WTC11 (cell line): ENCODE results near the gene YBX2. TPM values are rescaled to one million over a fixed set of nuclear protein-coding genes. Genes with fewer than 3 reads are reported as not detected.
A peak's percentile ranks its signal among the peaks of the same experiment; 100 is the strongest.

Source experiments
- ATAC-seq: fragments of 200-7000 bp; cut with Tn5 transposase; 2 replicates; pipeline ENCODE4 v1.10.0; 2021; ENCODE audit warnings: mild to moderate bottlenecking, moderate library complexity
- Bru-seq: library from RNA; stranded (reverse); fragments of 400-500 nt; gene quantifications from one replicate; lab custom pipeline; 2021; lab: Mats Ljungman, UMichigan
- CTCF ChIA-PET: fragments of 300-600 bp; sonication (Branson Sonifier 250); formaldehyde crosslinking; loops from one replicate; lab custom pipeline; 2021; ENCODE audit warnings: antibody characterized with exemption; lab: Charles Lee
- POLR2A ChIA-PET: fragments of 350-600 bp; sonication (Branson Sonifier 250); formaldehyde crosslinking; loops from one replicate; lab custom pipeline; 2021; ENCODE audit warnings: antibody characterized with exemption; lab: Charles Lee
- DNase-seq: peaks from one replicate; pipeline ENCODE4 v3.0.0; 2021; ENCODE audit warnings: low spot score
- H3K27ac Mint-ChIP-seq: 2 replicates; pipeline ENCODE4 v1.8.0; 2021; ENCODE audit warnings: mixed read lengths
- H3K27me3 Mint-ChIP-seq: 2 replicates; pipeline ENCODE4 v1.8.0; 2021; ENCODE audit warnings: low read depth, mild to moderate bottlenecking, moderate library complexity, mixed read lengths
- H3K36me3 Mint-ChIP-seq: 2 replicates; pipeline ENCODE4 v1.8.0; 2021; ENCODE audit warnings: mixed read lengths
- H3K4me1 Mint-ChIP-seq: 2 replicates; pipeline ENCODE4 v1.8.0; 2022; ENCODE audit warnings: mixed read lengths
- H3K4me3 Mint-ChIP-seq: 2 replicates; pipeline ENCODE4 v1.8.0; 2021; ENCODE audit warnings: mild to moderate bottlenecking, moderate library complexity, mixed read lengths
- H3K9me3 Mint-ChIP-seq: 2 replicates; pipeline ENCODE4 v1.8.0; 2021; ENCODE audit warnings: mixed read lengths
- AFF4 ChIP-seq: sonication (generic); formaldehyde crosslinking; IDR thresholded peaks from 2 replicates; pipeline ENCODE4 v1.8.1; 2023; ENCODE audit warnings: mild to moderate bottlenecking, missing genetic modification reagents, borderline replicate concordance
- ATF1 ChIP-seq: sonication (generic); formaldehyde crosslinking; IDR thresholded peaks from 2 replicates; pipeline ENCODE4 v1.8.1; 2023; ENCODE audit warnings: mild to moderate bottlenecking, moderate library complexity, missing genetic modification reagents
- ATF2 ChIP-seq: sonication (generic); formaldehyde crosslinking; IDR thresholded peaks from 2 replicates; pipeline ENCODE4 v1.8.1; 2022; ENCODE audit warnings: low read depth, missing genetic modification reagents, borderline replicate concordance
- ELF4 ChIP-seq: sonication (generic); formaldehyde crosslinking; IDR thresholded peaks from 2 replicates; pipeline ENCODE4 v1.8.1; 2022; ENCODE audit warnings: low read depth, mild to moderate bottlenecking, moderate library complexity, missing genetic modification reagents
- ESRRA ChIP-seq: sonication (generic); formaldehyde crosslinking; IDR thresholded peaks from 2 replicates; pipeline ENCODE4 v1.8.1; 2022; ENCODE audit warnings: mild to moderate bottlenecking, missing genetic modification reagents, borderline replicate concordance
- FOXP1 ChIP-seq: sonication (generic); formaldehyde crosslinking; IDR thresholded peaks from 2 replicates; pipeline ENCODE4 v1.8.0; 2022; ENCODE audit warnings: missing genetic modification reagents, mild to moderate bottlenecking, moderate library complexity, borderline replicate concordance
- MYBL2 ChIP-seq: sonication (generic); formaldehyde crosslinking; IDR thresholded peaks from 2 replicates; pipeline ENCODE4 v1.8.1; 2023; ENCODE audit warnings: mild to moderate bottlenecking, moderate library complexity, missing genetic modification reagents
- NFATC4 ChIP-seq: fragments of 250-450 bp; sonication (Bioruptor Pico); IDR thresholded peaks from 2 replicates; pipeline ENCODE4 v1.9.0; 2021; ENCODE audit warnings: mild to moderate bottlenecking
- NFYB ChIP-seq: sonication (generic); formaldehyde crosslinking; conservative IDR thresholded peaks from 2 replicates; pipeline ENCODE4 v1.8.0; 2022; ENCODE audit warnings: low read depth, missing genetic modification reagents
- NR2C2 ChIP-seq: sonication (generic); formaldehyde crosslinking; IDR thresholded peaks from 2 replicates; pipeline ENCODE4 v1.8.0; 2022; ENCODE audit warnings: mild to moderate bottlenecking, missing genetic modification reagents
- OVOL2 ChIP-seq: fragments of 250-450 bp; sonication (Bioruptor Pico); IDR thresholded peaks from 2 replicates; pipeline ENCODE4 v1.9.0; 2021; ENCODE audit warnings: mild to moderate bottlenecking, borderline replicate concordance
- RORB ChIP-seq: fragments of 250-450 bp; sonication (Bioruptor Pico); IDR thresholded peaks from 2 replicates; pipeline ENCODE4 v1.9.0; 2021; ENCODE audit warnings: mild to moderate bottlenecking
- SMAD3 ChIP-seq: sonication (generic); formaldehyde crosslinking; IDR thresholded peaks from 2 replicates; pipeline ENCODE4 v1.8.0; 2022; ENCODE audit warnings: missing genetic modification reagents, mild to moderate bottlenecking, borderline replicate concordance
- SMAD4 ChIP-seq: sonication (generic); formaldehyde crosslinking; IDR thresholded peaks from 2 replicates; pipeline ENCODE4 v1.8.0; 2022; ENCODE audit warnings: mild to moderate bottlenecking, missing genetic modification reagents
- SP1 ChIP-seq: sonication (generic); formaldehyde crosslinking; conservative IDR thresholded peaks from 2 replicates; pipeline ENCODE4 v1.8.1; 2022; ENCODE audit warnings: missing genetic modification reagents
- TP53 ChIP-seq: sonication (generic); formaldehyde crosslinking; IDR thresholded peaks from 2 replicates; pipeline ENCODE4 v1.8.1; 2023; ENCODE audit warnings: mild to moderate bottlenecking, missing genetic modification reagents
- ZBTB21 ChIP-seq: sonication (generic); formaldehyde crosslinking; IDR thresholded peaks from 2 replicates; pipeline ENCODE4 v1.8.1; 2023; ENCODE audit warnings: mild to moderate bottlenecking, missing genetic modification reagents, borderline replicate concordance
- ZNF317 ChIP-seq: sonication (generic); formaldehyde crosslinking; IDR thresholded peaks from 2 replicates; pipeline ENCODE4 v1.8.1; 2023; ENCODE audit warnings: low read depth, mild to moderate bottlenecking, moderate library complexity, missing genetic modification reagents, borderline replicate concordance
- ZNF396 ChIP-seq: fragments of 250-450 bp; sonication (Bioruptor Pico); IDR thresholded peaks from 2 replicates; pipeline ENCODE4 v1.8.0; 2021; ENCODE audit warnings: mild to moderate bottlenecking, moderate library complexity, borderline replicate concordance
- long read RNA-seq, 3 experiments: library from RNA in 1 of 3; library from capped mRNA in 1 of 3; library from polyadenylated mRNA in 1 of 3; unstranded in 2 of 3; stranded (forward) in 1 of 3; transcript quantifications; one replicate each; pipeline ENCODE4 v2.0.0, GENCODE V29; 2021
- total RNA-seq: library from RNA; stranded (reverse); gene quantifications from 3 replicates; pipeline ENCODE4 v1.2.3, GENCODE V29; 2021
- TF ChIP-seq, protein P1 (sequence below): sonication (generic); formaldehyde crosslinking; IDR thresholded peaks from 2 replicates; pipeline ENCODE4 v1.8.1; 2022; ENCODE audit warnings: mild to moderate bottlenecking, moderate library complexity, missing genetic modification reagents
- TF ChIP-seq, protein P2 (sequence below): sonication (generic); formaldehyde crosslinking; IDR thresholded peaks from 2 replicates; pipeline ENCODE4 v1.8.1; 2023; ENCODE audit warnings: mild to moderate bottlenecking, missing genetic modification reagents, moderate library complexity
- TF ChIP-seq, protein P3 (sequence below): sonication (generic); formaldehyde crosslinking; IDR thresholded peaks from 2 replicates; pipeline ENCODE4 v1.8.1; 2023; ENCODE audit warnings: mild to moderate bottlenecking, missing genetic modification reagents
- TF ChIP-seq, protein P4 (sequence below): sonication (generic); formaldehyde crosslinking; conservative IDR thresholded peaks from 2 replicates; pipeline ENCODE4 v1.8.1; 2023; ENCODE audit warnings: mild to moderate bottlenecking, low read depth, missing genetic modification reagents, moderate library complexity

The YBX2 gene
- total RNA-seq (26.8 to 36.5 TPM (median 35.2 TPM) in 3 replicates), Bru-seq, nascent RNA (percentile 58 among the genes with signal in this experiment)
- long read RNA-seq, experiment 1, full-length matches to known transcripts: 28 of 66 reads
- long read RNA-seq, experiment 1, partial matches to known transcripts: 12 of 66 reads
- long read RNA-seq, experiment 1, other reads (novel, unspliced or antisense): 26 of 66 reads
- long read RNA-seq, experiment 2, full-length matches to known transcripts: 17 of 34 reads
- long read RNA-seq, experiment 2, partial matches to known transcripts: 7 of 34 reads
- long read RNA-seq, experiment 2, other reads (novel, unspliced or antisense): 10 of 34 reads
- long read RNA-seq, experiment 3, partial matches to known transcripts: 0 of 2 reads
- long read RNA-seq, experiment 3, other reads (novel, unspliced or antisense): 2 of 2 reads

GRCh38 chr17:7294614-7295153 lies at the start of gene YBX2:
Gene YBX2 (minus strand): TSS chr17:7294639. CDS start chr17:7294500, 139 bp downstream.
- H3K27me3 Mint-ChIP-seq: peaks cover 71% of the 10 kb centered on the region
- TF ChIP-seq, protein P1, sequence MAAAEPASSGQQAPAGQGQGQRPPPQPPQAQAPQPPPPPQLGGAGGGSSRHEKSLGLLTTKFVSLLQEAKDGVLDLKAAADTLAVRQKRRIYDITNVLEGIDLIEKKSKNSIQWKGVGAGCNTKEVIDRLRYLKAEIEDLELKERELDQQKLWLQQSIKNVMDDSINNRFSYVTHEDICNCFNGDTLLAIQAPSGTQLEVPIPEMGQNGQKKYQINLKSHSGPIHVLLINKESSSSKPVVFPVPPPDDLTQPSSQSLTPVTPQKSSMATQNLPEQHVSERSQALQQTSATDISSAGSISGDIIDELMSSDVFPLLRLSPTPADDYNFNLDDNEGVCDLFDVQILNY (CRISPR knock-in tag): peak; percentile 96
- TF ChIP-seq TP53 (CRISPR knock-in tag) (peak; percentile 93; the same call in 1 of the 2 replicates), SMAD4 (CRISPR knock-in tag) (no peak), NFATC4 (CRISPR knock-in tag) (no peak), FOXP1 (peak; percentile 84; the same call in 1 of the 2 replicates), SMAD3 (peak; percentile 86; the same call in 1 of the 2 replicates), NR2C2 (CRISPR knock-in tag) (0 out of 2 replicates have a peak, but pooled peaks have one; percentile 47), NFYB (CRISPR knock-in tag) (peak; percentile 74), ZNF396 (CRISPR knock-in tag) (no peak), ZBTB21 (CRISPR knock-in tag) (peak; percentile 16; the same call in 1 of the 2 replicates), MYBL2 (peak; percentile 72; the same call in 1 of the 2 replicates), RORB (CRISPR knock-in tag) (no peak), ZNF317 (CRISPR knock-in tag) (peak; percentile 47; the same call in 1 of the 2 replicates), ESRRA (CRISPR knock-in tag) (0 out of 2 replicates have a peak, but pooled peaks have one; percentile 13), ATF2 (no peak), SP1 (CRISPR knock-in tag) (peak; percentile 92), OVOL2 (CRISPR knock-in tag) (no peak), ATF1 (no peak; the same call in 1 of the 2 replicates), ELF4 (CRISPR knock-in tag) (0 out of 2 replicates have a peak, but pooled peaks have one; percentile 40), AFF4 (CRISPR knock-in tag) (0 out of 2 replicates have a peak, but pooled peaks have one; percentile 41)
- TF ChIP-seq, protein P2, sequence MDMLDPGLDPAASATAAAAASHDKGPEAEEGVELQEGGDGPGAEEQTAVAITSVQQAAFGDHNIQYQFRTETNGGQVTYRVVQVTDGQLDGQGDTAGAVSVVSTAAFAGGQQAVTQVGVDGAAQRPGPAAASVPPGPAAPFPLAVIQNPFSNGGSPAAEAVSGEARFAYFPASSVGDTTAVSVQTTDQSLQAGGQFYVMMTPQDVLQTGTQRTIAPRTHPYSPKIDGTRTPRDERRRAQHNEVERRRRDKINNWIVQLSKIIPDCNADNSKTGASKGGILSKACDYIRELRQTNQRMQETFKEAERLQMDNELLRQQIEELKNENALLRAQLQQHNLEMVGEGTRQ: peak; percentile 95
- TF ChIP-seq, protein P3, sequence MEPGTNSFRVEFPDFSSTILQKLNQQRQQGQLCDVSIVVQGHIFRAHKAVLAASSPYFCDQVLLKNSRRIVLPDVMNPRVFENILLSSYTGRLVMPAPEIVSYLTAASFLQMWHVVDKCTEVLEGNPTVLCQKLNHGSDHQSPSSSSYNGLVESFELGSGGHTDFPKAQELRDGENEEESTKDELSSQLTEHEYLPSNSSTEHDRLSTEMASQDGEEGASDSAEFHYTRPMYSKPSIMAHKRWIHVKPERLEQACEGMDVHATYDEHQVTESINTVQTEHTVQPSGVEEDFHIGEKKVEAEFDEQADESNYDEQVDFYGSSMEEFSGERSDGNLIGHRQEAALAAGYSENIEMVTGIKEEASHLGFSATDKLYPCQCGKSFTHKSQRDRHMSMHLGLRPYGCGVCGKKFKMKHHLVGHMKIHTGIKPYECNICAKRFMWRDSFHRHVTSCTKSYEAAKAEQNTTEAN (CRISPR knock-in tag): peak; percentile 78
- TF ChIP-seq, protein P4, sequence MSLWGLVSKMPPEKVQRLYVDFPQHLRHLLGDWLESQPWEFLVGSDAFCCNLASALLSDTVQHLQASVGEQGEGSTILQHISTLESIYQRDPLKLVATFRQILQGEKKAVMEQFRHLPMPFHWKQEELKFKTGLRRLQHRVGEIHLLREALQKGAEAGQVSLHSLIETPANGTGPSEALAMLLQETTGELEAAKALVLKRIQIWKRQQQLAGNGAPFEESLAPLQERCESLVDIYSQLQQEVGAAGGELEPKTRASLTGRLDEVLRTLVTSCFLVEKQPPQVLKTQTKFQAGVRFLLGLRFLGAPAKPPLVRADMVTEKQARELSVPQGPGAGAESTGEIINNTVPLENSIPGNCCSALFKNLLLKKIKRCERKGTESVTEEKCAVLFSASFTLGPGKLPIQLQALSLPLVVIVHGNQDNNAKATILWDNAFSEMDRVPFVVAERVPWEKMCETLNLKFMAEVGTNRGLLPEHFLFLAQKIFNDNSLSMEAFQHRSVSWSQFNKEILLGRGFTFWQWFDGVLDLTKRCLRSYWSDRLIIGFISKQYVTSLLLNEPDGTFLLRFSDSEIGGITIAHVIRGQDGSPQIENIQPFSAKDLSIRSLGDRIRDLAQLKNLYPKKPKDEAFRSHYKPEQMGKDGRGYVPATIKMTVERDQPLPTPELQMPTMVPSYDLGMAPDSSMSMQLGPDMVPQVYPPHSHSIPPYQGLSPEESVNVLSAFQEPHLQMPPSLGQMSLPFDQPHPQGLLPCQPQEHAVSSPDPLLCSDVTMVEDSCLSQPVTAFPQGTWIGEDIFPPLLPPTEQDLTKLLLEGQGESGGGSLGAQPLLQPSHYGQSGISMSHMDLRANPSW (CRISPR knock-in tag): no peak

More at GRCh38 chr17:7294614-7295153, at the start of gene YBX2:
- Mint-ChIP-seq H3K4me1 (peaks cover 27% of the 10 kb centered on the region), H3K27ac (peak within 1 kb of the TSS; percentile 78; the same call in 1 of the 2 replicates), H3K36me3 (no peaks in the 10 kb centered on the region), H3K9me3 (no peaks in the 10 kb centered on the region), H3K4me3 (peak within 1 kb of the TSS; percentile 70)
- ATAC-seq (peak; percentile 85), DNase-seq (peak; percentile 99)
- CTCF ChIA-PET: no interaction called here
- POLR2A ChIA-PET: no interaction called here
